T-helper 2 cell (primary cell): Measurements from ENCODE around the gene MRPL40.
"Not testable (repeated sequence)": the region's sequence is repeated elsewhere in the genome, so short reads cannot be mapped to it uniquely, and the experiment has no call there.

Experiments used
- DNase-seq, 5 experiments: peaks; one replicate each; pipeline versions ENCODE4 v3.0.0 to v3.0.0-alpha.2; 2012 to 2022

The MRPL40 gene

DNA sequence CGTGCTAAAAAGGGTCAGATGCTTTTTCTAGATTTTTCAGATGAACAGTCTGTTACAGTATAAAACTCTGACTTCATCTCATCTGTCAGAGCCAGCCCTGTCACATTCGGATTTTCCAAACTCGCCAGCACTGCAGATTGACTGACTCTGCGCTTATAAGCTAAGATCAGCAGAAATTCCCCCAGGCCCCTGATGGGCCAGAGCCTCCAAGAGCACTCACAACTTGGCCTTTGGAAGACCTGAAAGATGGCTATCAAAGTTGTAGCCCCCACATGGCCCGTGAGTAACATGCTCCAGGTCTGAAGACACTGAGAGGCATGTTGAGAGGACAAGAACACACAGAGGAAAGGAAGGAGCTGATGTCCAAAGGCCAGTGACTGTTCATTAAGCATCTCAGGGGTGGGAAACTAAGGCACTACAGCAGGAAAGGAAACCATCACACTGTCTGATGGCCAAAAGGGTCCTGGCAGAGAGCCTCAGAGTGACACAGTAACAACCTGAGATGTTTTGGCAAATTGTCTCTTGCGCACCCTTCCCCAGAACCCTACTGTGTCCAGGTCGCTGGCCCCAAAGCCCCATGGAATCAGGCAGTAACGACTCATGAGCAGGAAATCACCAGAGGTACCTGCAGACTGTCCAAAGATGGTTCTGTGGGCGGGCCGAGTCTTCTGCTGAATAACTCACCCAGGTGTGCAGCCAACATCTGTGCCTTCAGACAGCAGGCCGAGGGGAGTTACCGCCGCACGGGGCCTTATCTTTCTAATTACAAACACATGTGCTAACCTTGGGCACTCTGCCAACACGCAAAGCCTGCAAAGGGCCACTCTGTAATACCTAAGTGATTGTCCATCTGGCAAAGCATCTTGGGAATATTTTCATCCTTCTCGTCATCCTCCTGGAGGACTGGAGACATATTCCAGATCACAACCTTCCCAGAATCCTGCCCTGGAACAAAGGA, 24.4 kb upstream of the MRPL40 start:
- no peak for DNase-seq

DNA sequence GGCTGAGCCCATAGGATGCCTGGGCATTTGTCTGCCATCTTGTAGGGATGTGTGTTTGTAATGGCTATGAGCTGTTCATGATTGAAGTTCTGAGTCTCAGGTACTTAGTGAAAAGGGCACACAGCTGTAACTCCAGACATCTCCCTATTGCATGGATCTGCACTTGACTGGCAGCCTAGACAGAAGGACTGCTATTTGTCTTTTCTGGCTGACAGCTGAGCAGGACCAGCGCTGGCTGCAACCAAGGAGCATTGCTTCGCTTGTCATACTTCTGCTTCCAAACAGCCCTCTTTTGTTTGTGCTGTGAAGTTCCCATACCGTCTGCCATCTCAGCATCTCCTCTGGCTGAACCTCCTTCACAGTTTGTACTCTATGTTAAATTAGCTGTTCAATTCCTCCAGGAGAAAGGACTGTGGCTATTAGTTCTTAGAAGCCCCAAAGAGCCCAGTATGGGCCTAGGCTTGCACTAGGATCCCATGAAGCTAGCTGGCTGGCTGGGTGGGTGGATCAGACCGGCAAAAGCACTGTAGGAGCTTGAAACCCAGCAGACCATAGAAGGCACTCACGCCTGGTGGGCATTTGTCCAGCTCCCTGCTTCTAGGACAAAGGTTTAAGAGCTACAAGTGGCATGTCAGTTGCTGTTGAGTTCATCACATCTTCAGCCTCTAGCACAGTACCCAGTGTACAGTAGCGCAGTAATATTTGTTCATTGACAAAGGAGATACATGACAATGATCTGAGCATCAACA, 21.2 kb upstream of the MRPL40 start:
- DNase-seq: no peak

DNA sequence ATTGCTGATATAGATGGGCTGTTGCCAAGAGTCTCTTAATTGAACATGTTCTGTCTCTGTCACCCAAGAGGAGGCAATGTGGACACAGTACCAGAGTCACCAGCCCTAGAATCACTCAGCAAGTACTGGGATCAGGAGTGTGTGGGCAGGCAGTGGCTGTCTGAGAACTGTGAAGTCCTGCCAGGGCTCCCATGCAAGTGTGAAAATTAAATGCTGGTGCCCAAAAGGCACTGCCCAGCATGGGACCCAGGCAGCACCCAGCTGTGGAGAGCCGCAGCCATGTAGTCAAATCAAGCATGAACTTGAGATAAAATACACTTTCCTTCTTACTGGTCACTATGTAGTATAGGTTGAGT, 20.7 kb upstream of the MRPL40 start:
- DNase-seq: no peak

DNA sequence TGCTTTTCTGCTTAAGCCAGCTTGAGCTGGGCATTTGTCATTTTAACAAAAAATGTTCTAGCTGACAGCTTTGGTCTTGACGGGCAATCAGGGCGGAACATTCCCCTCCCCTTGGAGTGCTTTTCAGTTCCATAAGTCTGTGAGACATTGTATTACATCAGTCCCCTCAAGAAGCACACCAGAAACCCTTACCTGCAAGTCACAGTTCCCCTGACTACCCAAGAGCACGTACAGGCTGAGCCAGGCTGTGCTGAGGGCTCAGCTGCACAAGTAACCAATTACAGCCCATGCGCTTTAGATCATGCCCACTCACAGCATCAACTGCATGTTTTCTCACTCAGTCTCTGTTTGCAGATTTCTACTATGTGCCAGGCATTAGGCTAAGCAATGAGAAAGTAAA, 19.9 kb upstream of the MRPL40 start:
- DNase-seq: no peak

DNA sequence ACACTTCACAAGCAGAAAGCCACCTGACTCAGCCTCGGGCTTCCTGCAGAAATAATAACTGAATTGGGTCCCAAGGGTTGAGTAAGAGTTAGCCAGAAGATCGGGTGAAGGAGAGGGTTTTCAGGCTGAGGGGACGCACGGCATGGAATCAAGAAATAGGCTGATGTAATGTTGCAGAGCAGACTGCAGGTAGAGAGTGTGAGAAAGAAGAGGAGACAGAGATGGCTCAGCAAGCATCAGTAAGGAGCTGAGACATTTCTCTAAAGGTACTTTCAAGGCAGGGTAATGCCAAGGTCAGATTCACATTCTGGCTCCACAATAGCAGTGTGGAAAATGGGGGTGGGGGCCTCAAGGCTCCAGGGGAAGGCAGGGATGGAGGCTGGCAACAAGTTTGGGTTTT, 19.4 kb upstream of the MRPL40 start:
- no peak for DNase-seq

DNA sequence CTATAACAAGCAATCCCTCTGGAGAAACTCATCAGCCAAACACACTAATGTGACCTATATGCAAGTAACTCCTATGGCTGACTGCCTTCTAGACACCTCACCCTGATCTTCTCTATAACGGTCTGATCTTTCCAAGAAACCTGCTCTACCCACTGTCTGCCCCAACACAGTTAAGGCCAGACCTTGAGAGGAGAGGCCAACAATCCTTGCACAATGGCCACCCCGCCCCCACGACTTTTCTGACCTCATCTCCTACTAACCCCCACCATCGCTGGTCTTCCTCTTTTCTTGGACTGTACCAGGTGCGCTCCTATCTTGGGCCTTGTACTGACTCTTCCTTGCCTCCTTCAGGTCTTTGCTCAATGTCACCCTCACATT, 13.3 kb upstream of the MRPL40 start:
- DNase-seq: peak in 1 of 5 experiments; percentile 13

DNA sequence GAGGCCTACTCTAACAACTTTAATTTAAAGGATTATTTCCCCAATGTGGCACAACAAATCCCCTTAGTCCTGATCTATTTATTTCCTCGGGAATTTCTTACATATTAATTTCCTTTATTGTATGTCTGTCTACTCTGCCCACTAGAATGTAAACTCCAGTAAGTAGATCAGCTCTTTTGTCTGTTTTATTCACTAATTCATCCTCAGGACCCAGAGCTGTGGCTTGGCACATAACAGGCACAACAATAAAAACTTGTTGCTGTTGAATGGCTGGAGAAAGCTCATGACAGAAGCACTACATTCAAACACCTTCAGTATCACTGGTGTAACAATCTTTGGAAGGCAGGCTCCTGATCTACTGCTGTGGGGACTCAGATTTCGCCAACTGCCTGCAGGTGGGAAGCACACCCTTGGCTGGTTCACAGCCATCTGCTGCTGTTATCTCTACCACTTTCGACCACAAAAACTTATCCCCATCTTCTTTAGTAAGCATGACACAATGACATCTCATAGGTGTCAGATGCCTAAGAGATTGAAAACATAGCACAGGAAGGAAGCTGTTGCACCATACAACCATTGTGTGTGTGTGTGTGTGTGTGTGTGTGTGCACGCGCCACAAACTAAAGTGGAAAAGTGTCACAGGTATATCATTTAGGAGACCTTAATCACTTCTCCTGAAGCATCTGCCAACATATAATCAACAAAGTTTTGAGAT, 12.7 kb upstream of the MRPL40 start:
- DNase-seq: peak in 4 of 5 experiments; percentile 9 to 98 (median 55)

DNA sequence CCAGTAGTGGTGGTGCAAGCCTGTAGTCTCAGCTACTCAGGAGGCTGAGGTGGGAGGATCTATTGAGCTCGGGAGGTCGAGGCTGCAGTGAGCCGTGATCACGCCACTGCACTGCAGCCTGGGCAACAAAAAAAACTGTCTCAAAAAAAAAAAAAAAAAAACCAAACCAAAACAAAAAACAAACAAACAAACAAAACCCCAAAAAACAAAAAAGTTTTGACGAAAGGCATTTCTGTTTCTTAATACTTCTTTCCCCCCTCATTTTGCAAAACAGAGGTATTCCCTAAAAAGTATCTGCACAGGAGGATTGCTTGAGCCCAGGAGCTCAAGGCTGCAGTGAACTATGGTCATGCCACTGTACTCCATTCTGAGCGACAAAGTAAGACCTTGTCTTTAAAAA, 12.0 kb upstream of the MRPL40 start:
- no peak for DNase-seq

DNA sequence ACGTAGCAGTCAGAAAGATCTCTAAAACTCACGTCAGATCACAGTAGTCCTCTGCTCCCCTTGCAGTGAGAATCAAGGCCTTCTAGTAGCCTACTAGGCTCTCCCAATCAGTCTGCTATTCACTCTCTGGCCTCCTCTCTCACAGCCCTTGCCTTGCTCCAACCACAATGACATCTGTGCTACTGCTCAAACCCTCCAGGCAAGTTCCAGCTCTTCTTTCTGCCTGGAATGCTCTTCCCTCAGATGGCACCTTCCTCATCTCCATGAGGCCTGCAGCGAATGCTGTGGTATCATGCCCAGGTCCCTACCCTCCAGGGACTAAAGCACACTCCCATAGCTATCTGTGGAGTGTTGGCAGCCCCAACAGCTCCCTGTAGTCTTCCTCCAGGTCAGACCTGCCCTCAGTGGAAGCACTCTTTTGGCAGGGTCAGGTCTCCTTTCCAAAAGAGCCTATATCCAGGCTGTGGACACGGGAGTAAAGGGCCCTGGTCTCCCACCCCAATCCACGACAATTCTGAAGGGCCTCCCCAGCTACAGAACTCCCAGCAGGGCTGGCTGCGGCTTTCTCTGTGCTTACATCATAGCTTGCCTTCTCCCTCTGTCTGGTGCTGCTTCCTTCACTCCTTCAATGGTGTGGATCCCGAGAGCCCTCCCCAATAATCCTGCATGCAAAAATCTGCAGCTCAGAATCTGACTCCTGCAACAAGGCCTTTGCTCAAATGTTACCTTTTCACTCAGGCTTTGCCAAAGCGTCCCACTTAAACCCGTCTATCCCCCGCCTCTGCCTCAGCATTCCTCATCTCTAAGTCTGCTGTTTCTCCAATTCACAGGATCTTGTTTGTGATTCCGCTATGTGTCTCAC, 9.7 kb upstream of the MRPL40 start:
- peak in 1 of 5 experiments; percentile 36 for DNase-seq

DNA sequence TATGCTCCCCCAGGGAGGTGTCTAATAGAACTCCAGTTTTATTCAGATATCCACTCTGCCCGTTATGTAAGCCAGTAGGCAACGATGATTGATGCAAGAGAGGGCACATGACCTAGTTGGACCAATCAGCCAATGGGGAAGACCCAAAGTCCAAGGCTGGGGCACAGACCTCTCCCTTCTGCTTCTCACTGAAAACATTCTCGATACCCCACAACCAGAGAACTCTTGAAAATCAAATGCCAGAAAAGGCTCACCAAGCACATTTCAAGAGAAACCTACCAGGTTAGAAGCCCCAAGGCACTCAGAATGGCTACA, 8.2 kb upstream of the MRPL40 start:
- DNase-seq: no peak

DNA sequence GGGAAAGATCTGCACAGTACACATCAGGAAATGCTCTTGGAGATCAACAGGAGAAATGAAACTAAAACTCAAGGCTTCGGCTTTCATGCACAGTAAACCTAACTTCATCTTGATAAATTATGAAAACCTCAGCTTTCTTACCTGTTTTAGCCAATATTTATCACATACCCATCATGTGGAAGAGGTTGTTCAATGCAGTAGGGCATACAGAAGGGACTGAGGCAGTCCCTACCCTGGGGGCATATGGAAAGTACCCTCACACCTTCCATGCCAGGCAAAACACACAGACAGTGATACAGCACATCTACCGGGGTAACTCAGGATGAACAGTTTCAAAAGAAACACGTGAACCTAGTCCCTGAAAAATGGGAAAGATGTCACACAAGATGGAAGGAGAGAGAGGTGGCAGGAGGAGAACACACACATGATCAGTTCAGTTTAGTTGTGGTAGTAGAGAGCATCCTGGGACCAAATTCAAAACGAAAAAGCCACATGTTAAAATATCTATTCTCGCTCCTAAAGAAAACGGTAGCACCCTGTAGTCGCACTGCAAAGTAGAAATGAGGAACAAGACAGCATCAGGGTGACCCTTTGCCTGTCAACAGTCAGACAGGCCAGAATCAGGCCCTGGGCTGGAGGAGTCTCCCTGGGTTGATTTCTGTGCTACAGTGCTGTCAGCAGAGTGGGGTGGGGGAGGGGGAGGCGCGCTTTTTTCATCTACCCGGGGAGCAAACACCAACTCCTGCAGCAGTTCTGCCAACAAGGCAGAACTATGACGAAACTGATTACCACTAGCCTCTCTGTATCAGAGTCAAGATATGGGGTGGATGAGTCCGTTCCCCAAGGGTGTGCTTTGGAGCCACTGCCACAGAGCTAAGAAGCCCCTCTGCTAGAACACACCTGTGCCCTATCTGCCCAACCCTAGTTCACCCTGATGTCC, 2.1 kb upstream of the MRPL40 start:
- peak in 3 of 5 experiments; percentile 27 to 89 (median 37) for DNase-seq

DNA sequence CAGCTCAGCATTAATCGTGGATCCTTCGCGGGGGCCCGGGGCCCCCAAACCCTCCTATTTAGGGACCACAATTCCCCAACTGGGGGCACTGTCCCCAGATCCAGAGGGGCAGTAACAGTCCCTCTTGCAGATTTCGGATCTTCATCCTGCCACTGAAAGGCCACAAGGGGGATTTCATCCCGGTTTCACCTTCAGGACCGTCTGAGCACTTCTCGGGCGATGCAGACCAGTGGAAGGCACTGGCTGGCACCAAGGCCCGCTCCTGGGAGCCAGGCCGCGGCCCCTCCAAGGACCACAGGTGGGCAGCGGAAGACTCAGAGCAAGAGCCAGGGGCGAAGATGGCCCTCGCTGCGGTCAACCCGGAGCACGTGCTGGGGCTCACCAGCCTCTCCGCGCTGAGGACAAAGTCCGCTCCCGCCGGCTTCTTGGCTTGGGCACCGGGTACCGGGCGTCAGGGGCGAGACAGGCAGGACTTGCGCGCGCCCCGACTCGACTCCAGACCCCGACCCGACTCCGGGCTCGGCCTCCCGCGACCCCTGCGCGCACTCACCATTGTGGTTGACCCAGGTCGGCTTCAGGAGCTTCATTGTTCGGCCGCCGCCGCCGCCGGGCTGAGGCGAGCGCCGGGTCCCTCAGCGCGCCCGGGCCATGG, 1.3 kb upstream of the MRPL40 start:
- DNase-seq: peak in 3 of 5 experiments; percentile 9 to 40 (median 18)

DNA sequence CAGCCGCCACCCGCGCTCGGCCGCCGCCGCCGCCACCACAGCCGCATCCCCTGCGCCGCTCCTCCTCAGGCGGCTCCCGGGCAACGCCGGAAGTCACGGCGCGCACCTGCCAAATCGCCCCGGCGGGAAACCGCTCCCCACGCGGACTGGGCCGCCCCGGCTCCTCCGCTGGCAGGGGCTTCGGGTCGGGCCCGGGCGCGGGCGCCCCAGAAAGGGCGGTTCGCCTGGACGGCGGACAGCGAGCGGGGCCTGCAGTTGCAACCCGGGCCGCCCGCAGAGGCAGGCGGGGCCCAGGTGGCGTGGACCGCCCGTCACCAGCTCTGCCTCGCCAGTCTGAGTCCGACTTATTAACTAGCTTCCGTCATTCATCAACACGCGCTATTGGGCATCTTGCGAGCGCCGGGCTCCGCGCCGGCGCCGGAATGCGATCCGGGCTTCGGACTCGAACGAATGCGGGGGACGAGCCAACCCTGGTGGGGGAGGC, 654 bp upstream of the MRPL40 start, which contains the start of gene HIRA:
TSS of gene HIRA (minus strand) at position 85 of the 484 bp plus-strand sequence. CDS start 257 bp downstream, outside the sequence.
- DNase-seq: peak; percentile 72 to 90 (median 78)

DNA sequence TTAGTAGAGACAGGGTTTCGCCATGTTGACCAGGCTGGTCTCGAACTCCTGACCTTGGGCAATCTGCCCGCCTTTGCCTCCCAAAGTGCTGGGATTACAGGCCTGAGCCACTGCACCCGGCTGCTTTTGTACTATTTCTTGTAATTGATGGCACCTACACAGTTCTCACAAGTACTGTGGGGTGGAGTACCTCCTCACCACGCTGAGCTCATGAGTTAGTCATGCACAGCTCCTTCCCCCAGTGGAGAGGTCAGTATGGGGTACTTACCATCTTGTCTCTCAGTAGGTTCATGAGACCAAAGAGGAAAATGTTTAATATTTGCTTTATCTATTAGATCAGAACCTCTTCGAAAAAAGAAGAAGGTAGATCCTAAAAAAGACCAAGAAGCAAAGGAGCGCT, 2.1 kb downstream of the MRPL40 start:
- no peak for DNase-seq

DNA sequence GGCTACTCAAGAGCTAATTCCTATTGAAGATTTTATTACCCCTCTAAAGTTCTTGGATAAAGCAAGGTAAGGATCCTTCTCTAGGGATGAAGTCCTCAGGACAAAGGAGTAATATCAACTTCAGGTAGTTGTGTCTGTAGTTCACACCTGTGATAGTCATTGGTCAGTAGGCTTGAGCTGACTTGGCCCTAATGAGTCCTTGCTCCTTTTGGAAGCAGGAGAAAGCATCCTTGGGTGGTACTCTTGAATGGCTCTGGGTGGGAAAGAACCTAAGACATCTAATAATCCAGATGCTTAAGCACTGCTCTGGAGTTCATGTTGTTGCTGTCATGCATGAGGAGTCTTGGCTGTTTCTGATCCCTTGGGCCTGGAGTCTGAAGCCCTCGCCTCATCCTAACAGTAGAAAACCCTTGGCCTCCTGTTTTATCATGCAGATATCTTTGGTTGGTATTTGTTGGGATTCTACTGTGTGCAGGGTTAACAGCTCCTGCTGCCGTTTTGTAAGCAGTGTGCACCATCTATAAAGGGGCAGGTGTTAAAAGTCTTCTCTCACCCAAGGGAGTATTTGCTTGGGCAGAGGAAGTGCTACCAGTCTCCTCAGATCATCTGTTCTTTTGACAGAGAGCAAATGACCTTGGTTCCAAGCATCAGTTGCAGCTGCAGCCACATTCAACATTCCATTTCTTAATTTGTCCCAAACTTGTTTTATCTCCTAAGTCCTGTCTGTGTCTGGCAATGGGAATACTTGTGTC, 2.7 kb downstream of the MRPL40 start:
- no peak for DNase-seq

DNA sequence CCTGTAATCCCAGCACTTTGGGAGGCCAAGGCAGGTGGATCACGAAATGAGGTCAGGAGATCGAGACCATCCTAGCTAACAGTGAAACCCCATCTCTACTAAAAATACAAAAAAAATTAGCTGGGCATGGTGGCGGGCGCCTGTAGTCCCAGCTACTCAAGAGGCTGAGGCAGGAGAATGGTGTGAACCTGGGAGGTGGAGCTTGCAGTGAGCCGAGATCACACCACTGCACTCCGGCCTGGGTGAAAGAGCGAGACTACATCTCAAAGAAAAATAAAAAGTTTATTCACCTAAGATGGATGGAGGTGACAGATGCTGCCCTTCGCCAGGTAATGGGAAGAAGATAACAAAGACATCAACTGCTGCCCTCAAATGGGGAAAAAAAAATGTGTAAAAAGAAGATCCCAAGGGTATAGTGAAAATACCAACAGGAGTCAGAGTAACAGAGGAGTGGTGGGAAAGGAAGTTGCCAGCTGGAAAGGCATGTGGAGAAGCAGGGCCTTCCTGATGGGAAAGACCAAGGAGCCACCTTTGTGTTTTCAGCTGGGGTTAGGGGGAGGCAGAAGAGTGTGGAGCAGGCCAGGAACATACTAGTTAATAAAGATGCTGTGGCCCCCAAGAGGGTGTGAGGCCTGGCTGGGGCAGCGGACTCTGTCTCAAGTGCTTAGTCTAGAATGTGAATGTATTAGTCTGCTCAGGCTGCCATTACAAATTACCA, 4.3 kb downstream of the MRPL40 start:
- DNase-seq: not testable (repeated sequence)

DNA sequence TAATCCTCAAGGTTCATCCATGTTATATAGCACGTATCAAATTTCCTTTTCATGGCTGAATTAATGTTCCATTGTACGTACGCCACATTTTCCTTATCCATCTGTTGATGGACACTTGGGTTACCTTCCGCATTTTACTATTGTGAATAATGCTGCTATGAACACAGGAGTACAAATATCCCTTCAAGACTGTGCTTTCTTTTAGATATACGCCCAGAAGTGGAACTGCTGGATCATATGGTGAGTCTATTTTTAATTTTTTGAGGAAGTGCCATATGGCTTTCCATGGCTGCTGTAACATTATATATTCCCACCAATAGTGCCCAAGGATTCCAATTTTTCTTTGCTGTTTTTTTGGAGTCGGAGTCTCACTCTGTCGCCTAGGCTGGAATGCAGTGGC, 6.0 kb downstream of the MRPL40 start:
- DNase-seq: no peak

DNA sequence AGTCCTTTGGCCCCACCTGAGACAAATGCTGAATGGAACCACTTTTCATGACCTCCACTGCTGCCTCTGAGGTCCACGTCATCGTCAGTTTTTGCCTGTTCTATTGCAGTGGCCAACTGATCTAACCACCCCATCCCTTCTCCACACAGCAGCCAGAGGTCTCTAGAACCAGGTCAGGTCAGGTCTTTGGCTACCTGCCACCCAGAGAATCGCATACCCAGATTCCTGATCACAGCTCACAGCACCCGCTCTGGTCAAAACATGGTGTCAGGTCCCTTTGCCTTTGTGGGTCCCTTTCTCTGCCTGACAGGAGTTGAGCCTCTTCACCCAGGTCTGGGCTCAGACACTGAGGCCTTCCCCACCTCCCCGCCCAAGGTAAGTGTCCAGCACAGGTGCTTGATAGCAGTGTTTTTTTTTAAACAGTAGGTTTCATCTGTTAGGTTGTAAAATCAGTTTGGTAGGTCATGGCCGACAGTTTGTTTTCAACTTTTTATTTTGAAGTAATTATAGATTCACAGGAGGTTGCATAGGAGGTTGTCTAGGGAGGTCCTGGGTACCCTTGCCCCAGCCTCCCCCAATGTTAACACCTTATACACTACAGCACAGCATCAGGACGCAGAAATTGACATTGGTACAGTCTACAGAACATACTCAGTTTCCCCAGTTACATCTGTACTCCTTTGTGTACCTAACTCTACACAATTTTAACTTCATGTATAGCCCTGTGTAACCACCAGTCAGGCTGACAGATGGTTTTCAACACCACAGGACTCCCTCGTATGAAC, 8.3 kb downstream of the MRPL40 start:
- no peak for DNase-seq
